Midbrain (tissue), 1 donor: ENCODE measurements around the gene ZFP69.

Source experiments
- DNase-seq: peaks from one replicate; lab custom pipeline; 2025; lab: John Stamatoyannopoulos, UW

ZFP69 gene

GRCh38 chr1:40508375-40509341 lies 31.6 kb downstream of the ZFP69 start, which contains the start of gene EXO5:
Gene EXO5, plus strand, starts transcription at chr1:40508767. Its CDS starts 5,778 bp downstream, at chr1:40514545.
- peak; percentile 79 for DNase-seq

- no peak for DNase-seq
Observed at GRCh38 chr1:40519517-40519916, 42.4 kb downstream of the ZFP69 start.

- DNase-seq = no peak
Observed at GRCh38 chr1:40530735-40531380, 53.8 kb downstream of the ZFP69 start.

GRCh38 chr1:40531381-40532061 lies 54.4 kb downstream of the ZFP69 start, which contains the start of gene ZNF684:
Gene ZNF684, plus strand, starts transcription at chr1:40531637. Its CDS starts 1,530 bp downstream, at chr1:40533167.
- peak; percentile 95 for DNase-seq

- DNase-seq = no peak
Observed at GRCh38 chr1:40532062-40532389, 54.9 kb downstream of the ZFP69 start.

- peak; percentile 60 for DNase-seq
Observed at GRCh38 chr1:40532844-40533424, 55.8 kb downstream of the ZFP69 start.

GRCh38 chr1:40534589-40534988 lies 57.5 kb downstream of the ZFP69 start:
- DNase-seq = no peak

- no peak for DNase-seq
Observed at GRCh38 chr1:40535732-40536131, 58.6 kb downstream of the ZFP69 start.

- no peak for DNase-seq
Observed at GRCh38 chr1:40539338-40539737, 62.2 kb downstream of the ZFP69 start.
